ENCODE measurements around the gene LRP5.

DNA sequence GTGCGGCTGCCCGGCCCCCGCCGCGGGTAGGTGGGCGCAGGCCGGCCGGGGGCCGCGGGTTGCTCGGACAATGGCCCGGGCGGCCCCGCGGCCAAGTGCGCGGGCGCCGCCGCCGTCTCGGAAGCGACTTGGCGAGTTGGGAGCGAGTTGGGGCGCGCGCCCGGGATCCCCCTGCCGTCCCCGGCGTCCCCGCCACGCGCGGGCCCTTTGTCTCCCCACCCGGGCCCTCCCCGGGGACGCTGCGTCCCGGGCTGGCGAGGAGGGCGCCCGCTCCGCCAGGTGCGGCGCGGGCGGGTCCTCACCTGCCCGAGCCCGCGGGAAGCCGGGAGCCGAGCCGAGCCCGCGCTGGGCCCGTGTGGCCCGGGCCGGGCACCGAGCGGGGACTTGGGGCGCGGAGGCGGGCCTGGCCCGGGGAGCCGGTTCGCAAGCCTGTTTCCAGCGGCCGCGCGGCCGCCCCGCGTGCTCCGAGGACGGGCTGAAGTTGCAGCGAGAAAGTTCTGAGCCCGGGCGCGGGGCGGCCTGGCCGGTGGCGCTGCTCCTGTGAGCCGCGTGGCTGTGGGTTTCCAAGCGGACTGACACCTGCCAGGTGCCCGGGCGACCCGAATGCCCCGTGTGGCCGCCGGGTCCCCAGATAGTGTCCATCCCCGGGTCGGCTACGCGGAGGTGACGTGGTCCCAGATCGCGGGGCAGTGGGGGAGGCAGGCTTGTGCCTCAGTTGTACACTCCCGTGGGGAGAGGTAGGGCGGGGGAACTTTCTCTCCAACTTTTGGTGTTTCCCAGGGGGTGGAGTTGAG, 586 bp downstream of the LRP5 start:
- TF ChIP-seq POLR2AphosphoS5 (IDR thresholded peaks at IDR 0.05; ENCODE audit: insufficient read depth in 1 of 2, low read depth in 1 of 2), result no peak
- TF ChIP-seq, protein P1, sequence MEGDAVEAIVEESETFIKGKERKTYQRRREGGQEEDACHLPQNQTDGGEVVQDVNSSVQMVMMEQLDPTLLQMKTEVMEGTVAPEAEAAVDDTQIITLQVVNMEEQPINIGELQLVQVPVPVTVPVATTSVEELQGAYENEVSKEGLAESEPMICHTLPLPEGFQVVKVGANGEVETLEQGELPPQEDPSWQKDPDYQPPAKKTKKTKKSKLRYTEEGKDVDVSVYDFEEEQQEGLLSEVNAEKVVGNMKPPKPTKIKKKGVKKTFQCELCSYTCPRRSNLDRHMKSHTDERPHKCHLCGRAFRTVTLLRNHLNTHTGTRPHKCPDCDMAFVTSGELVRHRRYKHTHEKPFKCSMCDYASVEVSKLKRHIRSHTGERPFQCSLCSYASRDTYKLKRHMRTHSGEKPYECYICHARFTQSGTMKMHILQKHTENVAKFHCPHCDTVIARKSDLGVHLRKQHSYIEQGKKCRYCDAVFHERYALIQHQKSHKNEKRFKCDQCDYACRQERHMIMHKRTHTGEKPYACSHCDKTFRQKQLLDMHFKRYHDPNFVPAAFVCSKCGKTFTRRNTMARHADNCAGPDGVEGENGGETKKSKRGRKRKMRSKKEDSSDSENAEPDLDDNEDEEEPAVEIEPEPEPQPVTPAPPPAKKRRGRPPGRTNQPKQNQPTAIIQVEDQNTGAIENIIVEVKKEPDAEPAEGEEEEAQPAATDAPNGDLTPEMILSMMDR (IDR thresholded peaks at IDR 0.05), result no peak

All from vagina (tissue), 2 donors.